Calu3 (cell line): ENCODE results near the gene TOP3B. TPM values are rescaled to one million over a fixed set of nuclear protein-coding genes. Genes with fewer than 3 reads are reported as not detected.

Experiments
- BruUV-seq: library from RNA; stranded (reverse); fragments of 400-500 nt; replicated peaks from 2 replicates; lab custom pipeline; 2021; lab: Mats Ljungman, UMichigan
- CTCF ChIA-PET: fragments of 300-600 bp; sonication (Branson Sonifier 250); formaldehyde crosslinking; loops from one replicate; lab custom pipeline; 2022; ENCODE audit warnings: antibody characterized with exemption; lab: Charles Lee
- DNase-seq: peaks from one replicate; pipeline ENCODE4 v3.0.0; 2022
- H3K27ac Mint-ChIP-seq: one replicate; pipeline ENCODE4 v1.8.0; 2022; ENCODE audit warnings: mixed read lengths; ENCODE audit not compliant: unreplicated experiment
- H3K27me3 Mint-ChIP-seq: one replicate; pipeline ENCODE4 v1.8.0; 2022; ENCODE audit warnings: mixed read lengths; ENCODE audit not compliant: unreplicated experiment
- H3K36me3 Mint-ChIP-seq: one replicate; pipeline ENCODE4 v1.8.0; 2022; ENCODE audit warnings: mild to moderate bottlenecking, moderate library complexity, mixed read lengths; ENCODE audit not compliant: insufficient read depth, unreplicated experiment
- H3K4me1 Mint-ChIP-seq: one replicate; pipeline ENCODE4 v1.8.0; 2022; ENCODE audit warnings: mild to moderate bottlenecking, low read depth, mixed read lengths; ENCODE audit not compliant: unreplicated experiment
- H3K4me3 Mint-ChIP-seq: one replicate; pipeline ENCODE4 v1.8.0; 2022; ENCODE audit warnings: mild to moderate bottlenecking, low read depth, moderate library complexity, mixed read lengths; ENCODE audit not compliant: unreplicated experiment
- H3K9me3 Mint-ChIP-seq: one replicate; pipeline ENCODE4 v1.8.0; 2022; ENCODE audit warnings: low read depth, mixed read lengths; ENCODE audit not compliant: unreplicated experiment
- intact Hi-C: fragments of 100-400 bp; cut with micrococcal nuclease; formaldehyde crosslinking; loops from one replicate; pipeline ENCODE4 v1.10.0; 2022; ENCODE audit not compliant: unreplicated experiment
- total RNA-seq: library from RNA; stranded (reverse); gene quantifications from 2 replicates; pipeline ENCODE4 v1.2.3, GENCODE V29; 2022
- TF ChIP-seq, protein P1 (sequence below): fragments of 200-600 bp; IDR thresholded peaks from one replicate; pipeline ENCODE4 v1.8.0; 2022; ENCODE audit warnings: antibody characterized with exemption; ENCODE audit not compliant: unreplicated experiment

Gene TOP3B
- total RNA-seq, 1 experiment from 2014 or later = 45.1 TPM

- no peak for DNase-seq
- no TSS peak for BruUV-seq
- intact Hi-C loops = no loop called here
- CTCF ChIA-PET = interaction anchor here (1.3 kb wide), 1 partner anchor 13 kb away, joined by 3 read pairs; the partner anchor contains the start of gene PPM1F
- Mint-ChIP-seq H3K4me1 (peaks cover 9% of the 10 kb centered on the region), H3K27me3 (no peaks in the 10 kb centered on the region), H3K36me3 (peaks cover 53% of the 10 kb centered on the region), H3K9me3 (no peaks in the 10 kb centered on the region), H3K27ac (no peak overlapping the region), H3K4me3 (no peak overlapping the region)
- TF ChIP-seq, protein P1, sequence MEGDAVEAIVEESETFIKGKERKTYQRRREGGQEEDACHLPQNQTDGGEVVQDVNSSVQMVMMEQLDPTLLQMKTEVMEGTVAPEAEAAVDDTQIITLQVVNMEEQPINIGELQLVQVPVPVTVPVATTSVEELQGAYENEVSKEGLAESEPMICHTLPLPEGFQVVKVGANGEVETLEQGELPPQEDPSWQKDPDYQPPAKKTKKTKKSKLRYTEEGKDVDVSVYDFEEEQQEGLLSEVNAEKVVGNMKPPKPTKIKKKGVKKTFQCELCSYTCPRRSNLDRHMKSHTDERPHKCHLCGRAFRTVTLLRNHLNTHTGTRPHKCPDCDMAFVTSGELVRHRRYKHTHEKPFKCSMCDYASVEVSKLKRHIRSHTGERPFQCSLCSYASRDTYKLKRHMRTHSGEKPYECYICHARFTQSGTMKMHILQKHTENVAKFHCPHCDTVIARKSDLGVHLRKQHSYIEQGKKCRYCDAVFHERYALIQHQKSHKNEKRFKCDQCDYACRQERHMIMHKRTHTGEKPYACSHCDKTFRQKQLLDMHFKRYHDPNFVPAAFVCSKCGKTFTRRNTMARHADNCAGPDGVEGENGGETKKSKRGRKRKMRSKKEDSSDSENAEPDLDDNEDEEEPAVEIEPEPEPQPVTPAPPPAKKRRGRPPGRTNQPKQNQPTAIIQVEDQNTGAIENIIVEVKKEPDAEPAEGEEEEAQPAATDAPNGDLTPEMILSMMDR = no peak
These were observed 17.6 kb downstream of the TOP3B start for GRCh38 chr22:21964918-21965484.

DNA sequence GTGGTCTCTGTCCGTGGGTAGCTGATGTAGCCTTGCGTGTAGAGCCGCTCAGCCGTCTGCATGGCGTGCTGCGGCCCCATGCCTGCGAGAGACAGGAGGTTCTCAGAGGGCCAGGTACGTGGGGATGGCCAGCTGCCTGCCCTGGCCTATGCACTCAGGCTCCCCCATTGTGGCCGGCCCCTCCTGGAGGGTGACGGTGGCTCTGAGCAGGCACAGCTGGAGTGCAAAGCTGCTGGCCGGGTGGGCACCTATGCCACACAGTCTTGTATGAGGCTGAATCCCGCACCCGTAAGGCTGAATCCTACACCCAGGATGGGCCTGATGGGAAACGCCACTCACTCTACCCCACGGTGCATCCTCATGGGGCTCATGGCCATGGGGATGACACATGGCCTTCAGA lies 18.4 kb downstream of the TOP3B start:
- H3K9me3 Mint-ChIP-seq = no peaks in the 10 kb centered on the region
- DNase-seq = no peak
- intact Hi-C loops = no loop called here
- H3K4me1 Mint-ChIP-seq = peaks cover 9% of the 10 kb centered on the region
- H3K27ac Mint-ChIP-seq = no peak overlapping the region
- no peak overlapping the region for H3K4me3 Mint-ChIP-seq
- no peaks in the 10 kb centered on the region for H3K27me3 Mint-ChIP-seq
- TF ChIP-seq, protein P1 = no peak
- no TSS peak for BruUV-seq
- CTCF ChIA-PET = interaction anchor here (1.3 kb wide), 1 partner anchor 12 kb away, joined by 3 read pairs; the partner anchor contains the start of gene PPM1F
- peaks cover 57% of the 10 kb centered on the region for H3K36me3 Mint-ChIP-seq

DNA sequence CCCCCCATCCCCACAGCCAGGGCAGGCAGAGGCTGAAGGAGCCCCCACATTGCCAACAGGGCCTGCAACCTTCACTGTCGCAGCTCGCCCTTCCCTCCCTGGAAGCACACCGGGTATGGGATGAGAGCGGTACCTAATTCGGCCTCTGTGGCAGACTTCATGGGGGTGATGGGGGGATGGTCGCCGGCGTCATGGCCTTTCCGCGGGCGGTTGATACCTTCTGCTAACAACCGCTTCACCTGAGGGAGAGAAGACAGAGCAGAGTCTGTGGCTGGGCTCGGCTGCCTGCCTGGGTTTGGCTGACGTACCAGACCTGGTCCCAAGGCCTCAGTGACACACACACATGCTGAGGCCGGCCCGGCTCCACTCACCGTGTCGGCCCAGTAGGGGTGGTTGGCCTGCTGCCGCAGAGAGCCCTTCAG lies 18.8 kb downstream of the TOP3B start:
- peaks cover 9% of the 10 kb centered on the region for H3K4me1 Mint-ChIP-seq
- H3K27ac Mint-ChIP-seq = no peak overlapping the region
- peaks cover 55% of the 10 kb centered on the region for H3K36me3 Mint-ChIP-seq
- TF ChIP-seq, protein P1 = no peak
- no peaks in the 10 kb centered on the region for H3K27me3 Mint-ChIP-seq
- CTCF ChIA-PET = interaction anchor here (1.2 to 1.3 kb wide), 2 partner anchors 8 to 12 kb away, joined by 3 read pairs; partner anchors contain the start of gene PPM1F
- DNase-seq = no peak
- intact Hi-C loops = no loop called here
- BruUV-seq = no TSS peak
- H3K4me3 Mint-ChIP-seq = no peak overlapping the region
- no peaks in the 10 kb centered on the region for H3K9me3 Mint-ChIP-seq

DNA sequence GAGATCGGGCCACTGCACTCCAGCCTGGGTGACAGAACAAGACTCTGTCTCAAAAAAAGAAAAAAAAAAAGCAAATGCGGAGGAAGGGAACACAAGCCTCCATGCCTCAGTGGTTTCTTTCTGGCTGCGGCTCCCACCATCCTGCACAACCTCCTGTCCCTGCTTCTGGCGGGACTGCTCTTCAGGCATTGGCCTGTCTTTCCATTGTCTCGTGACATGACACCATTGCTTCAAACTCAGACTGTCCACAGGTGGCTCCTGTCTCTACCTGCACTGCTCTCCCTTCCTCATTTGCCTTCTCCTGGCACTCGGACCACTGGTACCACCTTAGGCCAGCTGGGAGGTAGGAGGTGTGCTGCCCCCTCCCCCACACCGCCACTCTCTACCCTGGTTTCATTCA lies 19.3 kb downstream of the TOP3B start:
- H3K4me1 Mint-ChIP-seq = peaks cover 9% of the 10 kb centered on the region
- H3K36me3 Mint-ChIP-seq = peaks cover 50% of the 10 kb centered on the region
- CTCF ChIA-PET = interaction anchor here (1.2 kb wide), 1 partner anchor 9 kb away, joined by 3 read pairs; no protein-coding TSS in a partner anchor
- intact Hi-C loops = no loop called here
- no peak overlapping the region for H3K27ac Mint-ChIP-seq
- H3K27me3 Mint-ChIP-seq = no peaks in the 10 kb centered on the region
- DNase-seq = no peak
- no peaks in the 10 kb centered on the region for H3K9me3 Mint-ChIP-seq
- TF ChIP-seq, protein P1 = no peak
- no TSS peak for BruUV-seq
- no peak overlapping the region for H3K4me3 Mint-ChIP-seq
